Measurements from ENCODE around the gene CEP72. TPM values are rescaled to one million over a fixed set of nuclear protein-coding genes. Genes with fewer than 3 reads are reported as not detected.
A peak's percentile ranks its signal among the peaks of the same experiment; 100 is the strongest.

The CEP72 gene
- total RNA-seq, 1 donor = 3.3 TPM

DNA sequence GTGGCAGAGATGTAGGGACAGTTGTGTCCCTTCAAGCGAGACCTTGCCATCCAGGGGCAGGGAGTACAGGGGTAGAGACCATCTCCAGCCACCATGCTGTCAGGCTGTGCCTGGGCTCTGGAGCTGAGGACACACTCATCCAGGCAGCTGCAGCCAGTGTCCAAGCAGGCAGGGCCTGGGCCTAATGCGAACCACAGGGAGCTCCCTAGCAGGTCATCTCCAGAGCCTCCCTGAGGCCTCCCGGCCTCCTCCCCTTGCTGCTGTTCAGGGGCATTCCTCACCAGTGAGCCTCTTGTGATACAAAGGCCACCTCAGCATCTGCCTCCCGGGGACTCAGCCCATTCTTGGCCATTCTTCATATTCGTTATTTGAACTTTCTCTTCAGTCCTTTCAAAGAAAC is 46.0 kb downstream of the CEP72 start:
- peak; percentile 83 for DNase-seq (ENCODE audit: insufficient read length, low spot score, missing footprints)
- no peaks in the 10 kb centered on the region for H3K9me3 ChIP-seq (ENCODE audit: low read depth, low read length)

DNA sequence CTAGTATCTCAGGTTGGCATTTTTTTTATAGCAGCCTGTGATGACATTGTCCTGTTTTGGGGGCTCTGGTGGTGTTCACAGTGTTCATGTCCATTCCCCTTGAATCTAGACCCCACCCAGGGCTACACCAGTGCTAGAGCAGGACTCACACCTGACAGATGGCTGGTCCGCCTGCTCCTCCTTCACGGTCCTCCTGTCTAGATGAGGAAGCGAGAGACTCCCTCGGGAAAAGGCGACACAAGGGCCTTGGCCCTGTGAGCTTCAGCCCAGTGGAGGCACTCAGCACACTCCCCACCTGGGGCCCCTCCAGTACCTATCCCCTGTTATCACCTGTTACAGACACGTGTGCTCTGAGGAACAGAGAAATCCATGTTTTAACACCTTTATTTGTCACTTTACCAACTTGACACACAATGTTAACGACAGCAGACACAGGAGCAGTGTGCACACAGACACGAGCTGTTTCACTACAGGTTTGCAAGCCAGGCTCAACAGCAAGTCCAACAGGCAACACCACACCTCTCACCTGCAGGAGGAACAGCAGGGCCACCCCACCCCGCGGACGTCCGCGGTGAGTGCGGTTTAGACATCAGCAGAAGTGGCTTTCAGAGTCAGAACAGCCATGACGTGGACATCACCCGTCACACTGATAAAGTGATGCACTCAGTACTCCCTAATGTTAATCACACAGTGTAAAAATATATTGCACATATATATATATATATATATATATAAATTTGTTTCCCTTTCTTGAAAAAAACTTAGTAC is 47.5 kb downstream of the CEP72 start:
- no peak overlapping the region for H3K4me2 ChIP-seq (ENCODE audit: insufficient read depth, low read length)
- H3K27me3 ChIP-seq (ENCODE audit: insufficient read depth, low read length) = no peaks in the 10 kb centered on the region
- DNase-seq (ENCODE audit: insufficient read length, low spot score, missing footprints) = no peak
- peaks cover 14% of the 10 kb centered on the region for H3K4me1 ChIP-seq (ENCODE audit: insufficient read depth, low read length)
- H3K9me3 ChIP-seq (ENCODE audit: low read depth, low read length) = no peaks in the 10 kb centered on the region
- H3K27ac ChIP-seq (ENCODE audit: low read depth, low read length) = no peak overlapping the region
- no peak for TF ChIP-seq CTCF (IDR thresholded peaks at IDR 0.05; ENCODE audit: extremely low read depth, low read depth, low read length)
- no peaks in the 10 kb centered on the region for H3K79me2 ChIP-seq (ENCODE audit: insufficient read depth, low read length)
- H3K4me3 ChIP-seq (ENCODE audit: insufficient read depth, low read length) = no peak overlapping the region
- H3K36me3 ChIP-seq (ENCODE audit: insufficient read depth, low read length) = peaks cover 4% of the 10 kb centered on the region
- H4K20me1 ChIP-seq (ENCODE audit: insufficient read depth, low read length) = no peaks in the 10 kb centered on the region
- H2AFZ ChIP-seq (ENCODE audit: low read length) = no peak overlapping the region

More for the DNA sequence above, 46.0 kb downstream of the CEP72 start:
- no peak overlapping the region for H3K4me3 ChIP-seq (ENCODE audit: insufficient read depth, low read length)
- peaks cover 14% of the 10 kb centered on the region for H3K4me1 ChIP-seq (ENCODE audit: insufficient read depth, low read length)
- H3K27me3 ChIP-seq (ENCODE audit: insufficient read depth, low read length) = no peaks in the 10 kb centered on the region
- peak overlapping the region; percentile 1 for H2AFZ ChIP-seq (ENCODE audit: low read length)
- H3K27ac ChIP-seq (ENCODE audit: low read depth, low read length) = peak overlapping the region; percentile 94
- peak overlapping the region; percentile 23 for H3K4me2 ChIP-seq (ENCODE audit: insufficient read depth, low read length)
- peaks cover 5% of the 10 kb centered on the region for H3K36me3 ChIP-seq (ENCODE audit: insufficient read depth, low read length)
- no peaks in the 10 kb centered on the region for H3K79me2 ChIP-seq (ENCODE audit: insufficient read depth, low read length)
- TF ChIP-seq CTCF (IDR thresholded peaks at IDR 0.05; ENCODE audit: extremely low read depth, low read depth, low read length) = no peak
- no peaks in the 10 kb centered on the region for H4K20me1 ChIP-seq (ENCODE audit: insufficient read depth, low read length)

GRCh38 chr5:660491-661030 is 48.4 kb downstream of the CEP72 start:
- Histone ChIP-seq H3K27me3 (ENCODE audit: insufficient read depth, low read length) (no peaks in the 10 kb centered on the region), H2AFZ (ENCODE audit: low read length) (no peak overlapping the region), H3K4me1 (ENCODE audit: insufficient read depth, low read length) (peaks cover 14% of the 10 kb centered on the region), H3K4me3 (ENCODE audit: insufficient read depth, low read length) (no peak overlapping the region), H3K4me2 (ENCODE audit: insufficient read depth, low read length) (no peak overlapping the region), H3K27ac (ENCODE audit: low read depth, low read length) (no peak overlapping the region), H3K79me2 (ENCODE audit: insufficient read depth, low read length) (no peaks in the 10 kb centered on the region), H4K20me1 (ENCODE audit: insufficient read depth, low read length) (no peaks in the 10 kb centered on the region), H3K36me3 (ENCODE audit: insufficient read depth, low read length) (peaks cover 4% of the 10 kb centered on the region), H3K9me3 (ENCODE audit: low read depth, low read length) (no peaks in the 10 kb centered on the region)
- no peak for DNase-seq (ENCODE audit: insufficient read length, low spot score, missing footprints)
- no peak for TF ChIP-seq CTCF (IDR thresholded peaks at IDR 0.05; ENCODE audit: extremely low read depth, low read depth, low read length)

Measured in osteoblast (primary cell).